H1 (cell line): ENCODE results near the gene PARP16. TPM values are rescaled to one million over a fixed set of nuclear protein-coding genes. Genes with fewer than 3 reads are reported as not detected.

Experiments
- CTCF ChIA-PET: fragments of 300-600 bp; sonication (Branson Sonifier 250); formaldehyde crosslinking; loops from one replicate; lab custom pipeline; 2021; ENCODE audit not compliant: partially characterized antibody; lab: Charles Lee
- POLR2A ChIA-PET: fragments of 300-600 bp; sonication (Branson Sonifier 250); formaldehyde crosslinking; loops from one replicate; lab custom pipeline; 2021; ENCODE audit warnings: inconsistent platforms; ENCODE audit not compliant: partially characterized antibody; lab: Charles Lee
- DNase-seq, 2 experiments: peaks; one replicate each; pipeline versions ENCODE4 v3.0.0 to v3.0.0-alpha.2; 2010 to 2022; ENCODE audit warnings: low spot score in 2 of 2, low read depth in 1 of 2, mixed read lengths in 1 of 2
- FAIRE-seq: peaks from 2 replicates; lab custom pipeline; 2011; peaks lifted over from hg19 to GRCh38; lab: Jason Lieb, UNC
- H2AFZ ChIP-seq: 2 replicates; pipeline ENCODE4 v1.8.1; 2012; ENCODE audit warnings: low read length, inconsistent platforms
- H2AK5ac ChIP-seq: 2 replicates; pipeline ENCODE4 v1.6.1; 2013; ENCODE audit warnings: low read depth, low read length
- H2BK120ac ChIP-seq: replicated peaks from 2 replicates; pipeline ENCODE3; 2013; ENCODE audit warnings: low read depth, low read length, inconsistent platforms
- H2BK12ac ChIP-seq: 2 replicates; pipeline ENCODE4 v1.6.1; 2013; ENCODE audit warnings: low read depth, low read length
- H2BK15ac ChIP-seq: 2 replicates; pipeline ENCODE4 v1.6.1; 2013; ENCODE audit warnings: low read length
- H2BK20ac ChIP-seq: 2 replicates; pipeline ENCODE4 v1.6.1; 2013; ENCODE audit warnings: low read length
- H2BK5ac ChIP-seq: 2 replicates; pipeline ENCODE4 v1.6.1; 2013; ENCODE audit warnings: low read depth, low read length
- H3K14ac ChIP-seq: 2 replicates; pipeline ENCODE4 v1.6.1; 2013; ENCODE audit warnings: inconsistent platforms; ENCODE audit not compliant: insufficient read length
- H3K18ac ChIP-seq: 2 replicates; pipeline ENCODE4 v1.6.1; 2013; ENCODE audit warnings: low read length; ENCODE audit errors: extremely low read depth
- H3K23ac ChIP-seq: 2 replicates; pipeline ENCODE4 v1.6.1; 2013; ENCODE audit warnings: inconsistent platforms; ENCODE audit not compliant: insufficient read length
- H3K23me2 ChIP-seq: 2 replicates; pipeline ENCODE4 v1.6.1; 2013; ENCODE audit warnings: low read depth, low read length
- H3K27ac ChIP-seq: 2 replicates; pipeline ENCODE4 v1.6.1; 2011; ENCODE audit warnings: low read depth, low read length, inconsistent platforms
- H3K27me3 ChIP-seq, 4 experiments: replicated peaks in 1 of 4; 1 replicate in 1 of 4; 2 replicates in 3 of 4; pipeline versions ENCODE4 v1.6.1 to v1.8.1; 2011 to 2013; ENCODE audit warnings: low read length in 3 of 4, mild to moderate bottlenecking in 3 of 4, inconsistent platforms in 2 of 4, mixed read lengths in 2 of 4, moderate library complexity in 1 of 4; ENCODE audit not compliant: control insufficient read depth in 3 of 4, insufficient read depth in 3 of 4; ENCODE audit errors: extremely low read depth in 1 of 4
- H3K36me3 ChIP-seq, 4 experiments: 2 replicates each; pipeline versions ENCODE4 v1.6.1 to v1.8.1; 2011 to 2013; ENCODE audit warnings: mild to moderate bottlenecking in 4 of 4, low read length in 3 of 4, moderate library complexity in 2 of 4, control low read depth in 1 of 4, inconsistent platforms in 1 of 4; ENCODE audit not compliant: insufficient read depth in 4 of 4, control insufficient read depth in 2 of 4
- H3K4ac ChIP-seq: replicated peaks from 2 replicates; pipeline ENCODE3; 2013; ENCODE audit warnings: low read length, low read depth, mixed read lengths, inconsistent platforms; ENCODE audit not compliant: insufficient read length
- H3K4me1 ChIP-seq, 4 experiments: replicated peaks in 1 of 4; 1 replicate in 1 of 4; 2 replicates in 3 of 4; pipeline versions ENCODE4 v1.6.1 to v1.8.1; 2011 to 2013; ENCODE audit warnings: low read length in 3 of 4, inconsistent platforms in 2 of 4, mixed read lengths in 1 of 4; ENCODE audit not compliant: insufficient read depth in 4 of 4, control insufficient read depth in 3 of 4
- H3K4me2 ChIP-seq, 2 experiments: 2 replicates each; pipeline versions ENCODE4 v1.6.1 to v1.8.1; 2011 to 2013; ENCODE audit warnings: low read depth in 2 of 2, low read length in 2 of 2, control low read depth in 1 of 2, inconsistent platforms in 1 of 2, mild to moderate bottlenecking in 1 of 2; ENCODE audit not compliant: insufficient read depth in 1 of 2
- H3K4me3 ChIP-seq, 4 experiments: fragments of 200-600, 300-600 bp in 1 of 4; sonication (generic), shearing (Covaris generic), sonication (Bioruptor Twin) in 1 of 4; 2 replicates each; pipeline versions ENCODE4 v1.5.1 to v1.8.1; 2011 to 2016; ENCODE audit warnings: low read length in 4 of 4, low read depth in 3 of 4, control low read depth in 2 of 4, inconsistent platforms in 2 of 4, mild to moderate bottlenecking in 2 of 4, mixed read lengths in 1 of 4, moderate library complexity in 1 of 4; ENCODE audit not compliant: insufficient read depth in 2 of 4; ENCODE audit errors: extremely low read depth in 1 of 4
- H3K56ac ChIP-seq: replicated peaks from 2 replicates; pipeline ENCODE3; 2013; ENCODE audit warnings: low read depth, mild to moderate bottlenecking, mixed read lengths, low read length, inconsistent platforms; ENCODE audit not compliant: insufficient read length
- H3K79me1 ChIP-seq: 2 replicates; pipeline ENCODE4 v1.6.1; 2013; ENCODE audit warnings: low read depth, low read length, control low read depth
- H3K79me2 ChIP-seq, 2 experiments: 2 replicates each; pipeline versions ENCODE4 v1.6.1 to v1.8.1; 2012 to 2013; ENCODE audit warnings: low read length in 2 of 2, mild to moderate bottlenecking in 2 of 2, inconsistent platforms in 1 of 2; ENCODE audit not compliant: insufficient read depth in 2 of 2, control insufficient read depth in 1 of 2
- H3K9ac ChIP-seq, 4 experiments: replicated peaks in 1 of 4; 1 replicate in 1 of 4; 2 replicates in 3 of 4; pipeline versions ENCODE4 v1.6.1 to v1.8.1; 2011 to 2013; ENCODE audit warnings: low read depth in 3 of 4, low read length in 3 of 4, control low read depth in 2 of 4, mild to moderate bottlenecking in 2 of 4, moderate library complexity in 2 of 4, inconsistent platforms in 1 of 4; ENCODE audit errors: extremely low read depth in 1 of 4
- H3K9me3 ChIP-seq, 2 experiments: 2 replicates each; pipeline versions ENCODE4 v1.6.1 to v1.8.1; 2012 to 2013; ENCODE audit warnings: mild to moderate bottlenecking in 2 of 2, moderate library complexity in 2 of 2, control low read depth in 1 of 2, inconsistent platforms in 1 of 2, low read depth in 1 of 2, low read length in 1 of 2, mixed read lengths in 1 of 2; ENCODE audit not compliant: insufficient read depth in 2 of 2
- H4K20me1 ChIP-seq, 2 experiments: replicated peaks in 1 of 2; 2 replicates each; pipeline versions ENCODE3 to v1.8.1; 2011 to 2013; ENCODE audit warnings: inconsistent platforms in 2 of 2, low read length in 2 of 2, mild to moderate bottlenecking in 1 of 2; ENCODE audit not compliant: insufficient read depth in 2 of 2, control insufficient read depth in 1 of 2
- H4K5ac ChIP-seq: 2 replicates; pipeline ENCODE4 v1.6.1; 2013; ENCODE audit warnings: low read length, low read depth, mixed read lengths, inconsistent platforms; ENCODE audit not compliant: insufficient read length
- H4K8ac ChIP-seq: 2 replicates; pipeline ENCODE4 v1.8.0; 2013; ENCODE audit warnings: mild to moderate bottlenecking, moderate library complexity, low read length, inconsistent platforms; ENCODE audit not compliant: insufficient read depth; ENCODE audit errors: extremely low read depth
- H4K91ac ChIP-seq: replicated peaks from 2 replicates; pipeline ENCODE3; 2013; ENCODE audit warnings: low read length, mixed read lengths, inconsistent platforms; ENCODE audit not compliant: insufficient read length
- ATF2 ChIP-seq: IDR thresholded peaks from 2 replicates; pipeline ENCODE4 v1.6.1; 2012; ENCODE audit warnings: low read length, inconsistent platforms
- HDAC6 ChIP-seq: IDR thresholded peaks from one replicate; pipeline ENCODE4 v1.7.1; 2012; ENCODE audit warnings: low read depth, mild to moderate bottlenecking, inconsistent platforms, low read length, moderate library complexity
- RBBP5 ChIP-seq: IDR thresholded peaks from 2 replicates; pipeline ENCODE4 v1.7.1; 2012; ENCODE audit warnings: low read depth, mild to moderate bottlenecking, inconsistent platforms, low read length, moderate library complexity, borderline replicate concordance
- SRF ChIP-seq: IDR thresholded peaks from 2 replicates; pipeline ENCODE4 v1.6.1; 2011; ENCODE audit warnings: mild to moderate bottlenecking, low read depth, low read length, moderate library complexity
- WGBS, 2 experiments: shearing (Covaris generic) in 1 of 2; methylation state at CpG; one replicate each; pipeline versions ENCODE4 v1.1.6 to v1.1.7; 2013 to 2015; ENCODE audit warnings: low lambda C conversion rate in 2 of 2, mixed read lengths in 2 of 2, inconsistent platforms in 1 of 2, low coverage in 1 of 2, missing lambda C conversion rate in 1 of 2; ENCODE audit not compliant: insufficient replicate concordance in 2 of 2, insufficient coverage in 1 of 2, insufficient read length in 1 of 2; ENCODE audit errors: extremely low coverage in 1 of 2, missing lambda C conversion rate in 1 of 2; 5-methylcytosine and 5-hydroxymethylcytosine counted together
- polyA plus RNA-seq, 7 experiments: library from polyadenylated mRNA; depleted of rRNA in 3 of 7; stranded (reverse) in 5 of 7; unstranded in 2 of 7; fragments of >200 nt in 5 of 7; fragments of 200-250 nt in 2 of 7; gene quantifications; 1 replicate in 5 of 7; 2 replicates in 1 of 7; 4 replicates in 1 of 7; pipeline versions ENCODE4 v1.2.1 to v1.2.3, GENCODE V29; 2011 to 2013; ENCODE audit warnings: missing spikeins in 2 of 7, mixed read lengths in 2 of 7
- total RNA-seq: library from RNA; stranded (reverse); fragmentation: NEBNext Ultra II Directional; extraction: Animal tissue kit (Norgen Biotek cat#: 25700); gene quantifications from 2 replicates; pipeline ENCODE4 v1.2.1, GENCODE V29; 2021

The PARP16 gene
- total and polyA plus RNA-seq, 2 of the 8 experiments (the other 6 are each of a cell fraction or from before 2014, with no cell fraction given) = 3.7 to 5.0 TPM

- DNase-seq = no peak
- H3K4me2 ChIP-seq = no peak overlapping the region
- no peak overlapping the region for H4K8ac ChIP-seq
- H2BK120ac ChIP-seq = no peak overlapping the region
- H3K9me3 ChIP-seq = no peaks in the 10 kb centered on the region
- no peak for TF ChIP-seq RBBP5
- TF ChIP-seq HDAC6 = no peak
- no peak for TF ChIP-seq ATF2
- TF ChIP-seq SRF = no peak
- no peaks in the 10 kb centered on the region for H3K79me1 ChIP-seq
- H3K4me3 ChIP-seq = no peak overlapping the region
- H3K14ac ChIP-seq = no peak overlapping the region
- H3K18ac ChIP-seq = no peak overlapping the region
- no peak overlapping the region for H3K9ac ChIP-seq
- no peak overlapping the region for H2BK20ac ChIP-seq
- no peaks in the 10 kb centered on the region for H3K79me2 ChIP-seq
- H4K20me1 ChIP-seq = peaks cover 0 to 2% of the 10 kb centered on the region in 2 experiments
- no peaks in the 10 kb centered on the region for H3K36me3 ChIP-seq
- CTCF ChIA-PET = interaction anchor here (0.6 to 7.0 kb wide), 13 partner anchors 9 to 177 kb away, joined by 3 to 87 read pairs (median 6); no protein-coding TSS in a partner anchor
- no peak overlapping the region for H3K56ac ChIP-seq
- WGBS, 2 experiments = 88% methylated on average over 2 of the region's 2 CpGs; no CpG with 5 or more reads in 1 of the 2 experiments
- no peak for FAIRE-seq
- H3K27me3 ChIP-seq = no peaks in the 10 kb centered on the region; a peak in 1 of 7 replicates
- no peak overlapping the region for H2BK12ac ChIP-seq
- no peak overlapping the region for H2AFZ ChIP-seq
- H3K23me2 ChIP-seq = no peaks in the 10 kb centered on the region
- no peak overlapping the region for H4K5ac ChIP-seq
- no peak overlapping the region for H2AK5ac ChIP-seq
- H2BK5ac ChIP-seq = no peak overlapping the region
- no peak overlapping the region for H3K27ac ChIP-seq
- H2BK15ac ChIP-seq = no peak overlapping the region
- POLR2A ChIA-PET = interaction anchor here (0.6 to 2.0 kb wide), 7 partner anchors 14 to 96 kb away, joined by 3 to 6 read pairs (median 3); partner anchors contain the start of genes CLPX and RNU5B-1
- H4K91ac ChIP-seq = no peak overlapping the region
- no peak overlapping the region for H3K23ac ChIP-seq
- peaks cover 0 to 4% (median 0%) of the 10 kb centered on the region in 4 experiments; a peak in 3 of 7 replicates for H3K4me1 ChIP-seq
- H3K4ac ChIP-seq = no peak overlapping the region
Measured at GRCh38 chr15:65208647-65209046, 78.0 kb downstream of the PARP16 start.
